T-helper 1 cell treated with Interleukin-12 subunit alpha and Interleukin-12 subunit beta and Interleukin-4 antibody, amounts not matched to agents 30 μg/mL and 1 μg/mL, for 36 hours (primary cell): ENCODE measurements around the gene DOCK3.
"Not testable (repeated sequence)": the region's sequence is repeated elsewhere in the genome, so short reads cannot be mapped to it uniquely, and the experiment has no call there.

ENCODE experiments used
- H3K27ac Mint-ChIP-seq: one replicate; pipeline ENCODE4 v1.8.0; 2021; ENCODE audit warnings: mild to moderate bottlenecking, mixed read lengths
- H3K27me3 Mint-ChIP-seq: one replicate; pipeline ENCODE4 v1.8.0; 2021; ENCODE audit warnings: low read depth, mixed read lengths
- H3K36me3 Mint-ChIP-seq: one replicate; pipeline ENCODE4 v1.8.0; 2021; ENCODE audit warnings: low read depth, mixed read lengths
- H3K4me1 Mint-ChIP-seq: one replicate; pipeline ENCODE4 v1.8.0; 2021; ENCODE audit warnings: low read depth, mixed read lengths
- H3K4me3 Mint-ChIP-seq: one replicate; pipeline ENCODE4 v1.8.0; 2021; ENCODE audit warnings: mild to moderate bottlenecking, moderate library complexity, mixed read lengths
- H3K9me3 Mint-ChIP-seq: one replicate; pipeline ENCODE4 v1.8.0; 2021; ENCODE audit warnings: mixed read lengths

Gene DOCK3

DNA sequence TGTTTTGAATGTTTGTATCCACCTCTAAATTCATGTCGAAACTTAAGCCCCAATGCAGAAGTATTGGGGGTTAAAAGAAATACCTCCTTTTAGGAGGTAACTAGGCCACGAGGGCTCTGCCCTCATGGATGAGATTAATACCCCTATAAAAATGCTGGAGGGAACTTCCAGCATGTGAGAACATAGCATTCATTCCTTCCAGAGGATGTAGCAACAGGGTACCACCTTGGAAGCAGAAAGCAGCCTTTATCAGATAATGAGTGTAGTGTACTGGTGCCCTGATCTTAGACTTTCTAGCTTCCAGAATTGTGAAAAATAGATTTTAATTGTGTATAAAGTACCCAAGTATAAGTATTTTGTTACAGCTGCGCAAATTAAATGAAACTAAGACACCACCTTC, 356.9 kb downstream of the DOCK3 start:
- H3K4me1 Mint-ChIP-seq: peaks cover 3% of the 10 kb centered on the region
- peaks cover 9% of the 10 kb centered on the region for H3K27me3 Mint-ChIP-seq
- H3K36me3 Mint-ChIP-seq: peaks cover 7% of the 10 kb centered on the region
- no peak overlapping the region for H3K27ac Mint-ChIP-seq
- peaks cover 23% of the 10 kb centered on the region for H3K9me3 Mint-ChIP-seq
- no peak overlapping the region for H3K4me3 Mint-ChIP-seq

DNA sequence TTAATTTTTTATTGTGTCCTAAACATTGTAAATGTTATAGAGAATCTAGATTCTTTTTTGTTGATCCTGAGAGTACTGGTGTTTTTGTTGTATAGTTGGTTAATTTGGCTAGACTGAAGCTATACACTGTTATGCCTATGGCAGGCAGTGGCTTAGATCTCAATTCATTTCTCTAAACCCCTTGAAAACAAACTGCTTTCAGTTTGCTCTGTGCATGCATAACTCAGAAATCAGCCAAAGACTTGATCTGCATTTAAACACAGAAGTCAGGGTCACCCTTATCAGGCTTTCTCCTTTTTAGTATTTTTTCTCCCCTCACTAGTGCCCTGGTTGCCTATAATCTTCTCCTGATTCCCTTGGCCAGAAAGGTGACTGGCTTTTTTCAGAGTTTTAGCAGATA, 360.9 kb downstream of the DOCK3 start:
- Mint-ChIP-seq H3K9me3 (peaks cover 11% of the 10 kb centered on the region), H3K36me3 (peaks cover 2% of the 10 kb centered on the region), H3K27ac (no peak overlapping the region), H3K4me1 (no peaks in the 10 kb centered on the region), H3K27me3 (peaks cover 14% of the 10 kb centered on the region), H3K4me3 (no peak overlapping the region)

DNA sequence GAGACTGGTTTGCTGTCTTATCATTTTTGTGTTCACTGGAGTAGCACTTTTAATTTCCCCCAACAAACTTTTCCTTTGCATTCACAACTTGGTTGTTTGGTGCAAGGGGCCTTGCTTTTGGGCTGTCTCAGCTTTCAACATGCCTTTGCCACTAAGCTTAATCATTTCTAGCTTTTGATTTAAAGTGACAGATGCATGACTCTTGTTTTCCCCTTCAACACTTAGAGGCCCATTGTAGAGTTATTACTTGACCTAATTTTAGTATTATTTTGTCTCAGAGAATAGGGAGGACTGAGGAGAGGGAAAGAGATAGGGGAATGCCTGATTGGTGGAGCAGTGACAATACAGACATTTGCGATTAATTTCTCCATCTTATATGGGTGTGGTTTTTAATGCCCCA, 370.3 kb downstream of the DOCK3 start:
- Mint-ChIP-seq H3K36me3 (no peaks in the 10 kb centered on the region), H3K4me1 (no peaks in the 10 kb centered on the region), H3K27me3 (no peaks in the 10 kb centered on the region), H3K4me3 (no peak overlapping the region), H3K9me3 (no peaks in the 10 kb centered on the region), H3K27ac (no peak overlapping the region)

DNA sequence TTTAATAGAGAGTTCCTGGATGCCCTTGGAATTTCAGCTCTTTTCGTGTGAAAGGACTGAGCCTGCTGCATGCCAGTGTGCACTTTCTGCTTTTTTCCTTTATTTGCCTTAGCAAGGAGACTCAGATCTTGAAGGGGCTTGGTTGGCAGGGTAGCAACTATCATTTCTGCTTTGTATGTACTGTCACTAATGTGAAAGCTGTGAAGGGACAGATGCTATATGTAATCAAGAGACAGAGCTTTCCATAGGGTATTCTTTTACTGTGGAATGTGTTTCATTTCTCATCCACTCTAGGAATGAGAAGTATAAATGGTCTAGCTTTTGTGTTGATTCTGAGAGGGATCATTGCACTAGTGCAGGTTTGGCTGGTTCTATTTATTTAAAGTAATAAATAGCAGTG, 377.8 kb downstream of the DOCK3 start:
- H3K9me3 Mint-ChIP-seq: no peaks in the 10 kb centered on the region
- H3K27me3 Mint-ChIP-seq: peaks cover 12% of the 10 kb centered on the region
- no peaks in the 10 kb centered on the region for H3K36me3 Mint-ChIP-seq
- H3K4me1 Mint-ChIP-seq: no peaks in the 10 kb centered on the region
- no peak overlapping the region for H3K4me3 Mint-ChIP-seq
- no peak overlapping the region for H3K27ac Mint-ChIP-seq

DNA sequence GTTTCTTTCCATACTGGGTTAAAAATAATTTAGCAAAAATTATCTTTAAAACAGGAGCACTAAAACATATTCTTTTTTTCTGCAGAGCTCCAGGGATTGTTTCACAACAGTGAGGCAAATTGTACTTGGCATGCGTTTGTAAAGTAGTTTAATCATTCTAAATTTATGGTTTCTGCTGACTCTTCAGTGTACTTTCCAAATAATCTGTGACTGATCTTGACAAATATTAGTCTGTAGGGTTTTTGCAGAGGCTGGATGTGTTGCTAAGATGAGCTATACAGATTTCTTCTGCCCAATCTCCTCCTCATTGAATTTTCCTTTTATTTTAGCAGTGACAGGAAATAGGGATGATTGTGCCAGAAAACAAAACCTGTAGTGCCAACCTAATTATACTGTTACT, 382.4 kb downstream of the DOCK3 start:
- peaks cover 12% of the 10 kb centered on the region for H3K27me3 Mint-ChIP-seq
- no peak overlapping the region for H3K27ac Mint-ChIP-seq
- H3K9me3 Mint-ChIP-seq: no peaks in the 10 kb centered on the region
- no peaks in the 10 kb centered on the region for H3K4me1 Mint-ChIP-seq
- no peaks in the 10 kb centered on the region for H3K36me3 Mint-ChIP-seq
- no peak overlapping the region for H3K4me3 Mint-ChIP-seq

DNA sequence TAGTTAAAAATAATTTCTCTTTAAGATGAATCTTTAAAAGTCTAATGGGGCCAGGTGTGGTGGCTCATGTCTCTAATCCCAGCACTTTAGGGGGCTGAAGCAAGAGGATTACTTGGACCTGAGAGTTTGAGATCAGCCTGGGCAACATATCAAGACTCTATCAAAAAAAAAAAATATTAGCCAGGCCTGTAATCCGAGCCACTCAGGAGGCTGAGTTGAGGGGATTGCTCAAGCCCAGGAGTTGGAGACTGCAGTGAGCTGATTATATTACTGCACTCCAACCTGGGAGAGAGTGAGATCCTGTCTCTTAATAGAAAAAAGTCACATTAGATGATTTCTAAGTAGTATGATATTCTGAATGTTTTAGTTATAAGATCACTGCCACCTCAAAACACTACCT, 388.3 kb downstream of the DOCK3 start:
- H3K4me3 Mint-ChIP-seq: no peak overlapping the region
- H3K4me1 Mint-ChIP-seq: no peaks in the 10 kb centered on the region
- H3K27ac Mint-ChIP-seq: no peak overlapping the region
- H3K36me3 Mint-ChIP-seq: no peaks in the 10 kb centered on the region
- H3K27me3 Mint-ChIP-seq: peaks cover 10% of the 10 kb centered on the region
- H3K9me3 Mint-ChIP-seq: no peaks in the 10 kb centered on the region

DNA sequence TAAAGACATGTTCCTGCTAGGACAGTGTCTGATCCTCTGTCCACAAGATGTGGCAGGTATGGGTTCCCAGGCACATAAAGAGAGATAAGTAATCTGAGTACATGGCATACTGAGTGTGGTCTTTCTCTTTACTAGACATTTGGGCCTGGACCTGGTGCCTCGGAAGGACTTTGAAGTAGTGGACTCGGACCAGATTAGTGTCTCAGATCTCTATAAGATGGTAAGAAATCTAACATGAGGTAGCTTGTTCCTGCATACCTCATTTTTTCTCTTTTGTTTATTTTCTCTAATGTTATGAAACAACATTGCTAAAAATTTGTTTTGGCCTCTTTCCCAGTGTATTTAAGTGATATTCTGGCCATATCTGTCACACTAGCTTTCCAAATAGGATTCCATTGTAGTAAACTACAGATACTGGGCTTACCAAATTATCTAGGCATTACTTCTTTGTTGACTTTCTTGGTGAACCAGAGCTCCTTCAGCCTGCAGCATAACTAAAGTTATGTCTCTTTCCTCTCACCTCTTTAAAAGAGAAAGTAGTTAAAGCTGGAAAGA, 400.6 kb downstream of the DOCK3 start:
- no peaks in the 10 kb centered on the region for H3K4me1 Mint-ChIP-seq
- no peaks in the 10 kb centered on the region for H3K36me3 Mint-ChIP-seq
- no peak overlapping the region for H3K27ac Mint-ChIP-seq
- no peaks in the 10 kb centered on the region for H3K9me3 Mint-ChIP-seq
- H3K4me3 Mint-ChIP-seq: no peak overlapping the region
- H3K27me3 Mint-ChIP-seq: no peaks in the 10 kb centered on the region

DNA sequence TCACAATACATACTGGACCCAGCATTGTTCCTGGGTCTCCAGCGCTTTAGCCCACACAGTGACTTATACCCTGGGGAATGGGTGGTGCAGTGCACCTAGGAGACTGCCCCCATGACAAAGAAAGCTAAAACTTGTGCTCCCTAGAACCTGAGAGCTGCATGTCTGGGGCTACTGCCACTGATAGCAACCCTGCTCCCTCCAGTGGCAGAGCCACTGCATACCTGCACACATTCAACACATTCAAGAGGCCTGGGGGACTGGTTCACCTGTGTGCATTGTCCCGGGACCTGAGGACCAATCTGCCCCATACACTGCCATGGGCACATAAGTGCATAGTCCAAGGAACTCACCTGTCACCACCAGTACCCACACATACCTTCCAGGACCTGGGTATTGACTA, 407.6 kb downstream of the DOCK3 start:
- no peak overlapping the region for H3K27ac Mint-ChIP-seq

DNA sequence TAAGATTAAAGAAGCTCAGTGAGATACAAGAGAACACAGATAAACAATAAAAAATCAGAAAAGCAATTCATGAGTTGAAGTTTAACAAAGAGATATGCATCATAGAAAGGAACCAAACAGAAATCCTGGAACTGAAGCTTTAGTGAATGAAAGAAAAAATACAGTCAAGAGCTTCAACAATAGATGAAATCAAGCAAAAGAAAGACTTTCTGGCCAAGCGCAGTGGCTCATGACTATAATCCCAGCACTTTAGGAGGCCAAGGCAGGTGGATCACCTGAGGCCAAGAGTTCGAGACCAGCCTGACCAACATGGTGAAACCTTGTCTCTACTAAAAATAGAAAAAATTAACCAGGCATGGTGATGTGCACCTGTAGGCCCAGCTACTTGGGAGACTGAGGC, 408.8 kb downstream of the DOCK3 start:
- Mint-ChIP-seq H3K4me1 (no peaks in the 10 kb centered on the region), H3K36me3 (peaks cover 5% of the 10 kb centered on the region), H3K27me3 (no peaks in the 10 kb centered on the region), H3K9me3 (peaks cover 28% of the 10 kb centered on the region), H3K4me3 (no peak overlapping the region), H3K27ac (no peak overlapping the region)

More for the DNA sequence above, 407.6 kb downstream of the DOCK3 start:
- no peaks in the 10 kb centered on the region for H3K4me1 Mint-ChIP-seq
- no peaks in the 10 kb centered on the region for H3K27me3 Mint-ChIP-seq
- H3K4me3 Mint-ChIP-seq: no peak overlapping the region
- H3K9me3 Mint-ChIP-seq: peaks cover 28% of the 10 kb centered on the region
- H3K36me3 Mint-ChIP-seq: peaks cover 5% of the 10 kb centered on the region

DNA sequence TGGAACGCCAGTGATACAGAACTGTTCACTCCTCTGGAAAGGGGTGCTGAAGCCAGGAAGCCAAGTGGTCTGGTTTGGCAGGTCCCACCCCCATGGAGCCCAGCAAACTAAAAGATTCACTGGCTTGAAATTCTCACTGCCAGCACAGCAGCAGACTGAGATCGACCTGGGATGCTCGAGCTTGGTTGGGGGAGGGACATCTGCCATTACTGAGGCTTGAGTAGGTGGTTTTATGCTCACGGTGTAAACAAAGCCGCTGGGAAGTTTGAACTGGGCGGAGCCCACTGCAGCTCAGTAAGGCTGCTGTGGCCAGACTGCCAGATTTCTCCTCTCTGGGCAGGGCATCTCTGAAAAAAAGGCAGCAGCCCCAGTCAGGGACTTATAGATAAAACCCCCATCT, 417.4 kb downstream of the DOCK3 start:
- not testable (repeated sequence) for H3K36me3 Mint-ChIP-seq, H3K27ac Mint-ChIP-seq, H3K9me3 Mint-ChIP-seq, H3K4me3 Mint-ChIP-seq, H3K27me3 Mint-ChIP-seq, H3K4me1 Mint-ChIP-seq

DNA sequence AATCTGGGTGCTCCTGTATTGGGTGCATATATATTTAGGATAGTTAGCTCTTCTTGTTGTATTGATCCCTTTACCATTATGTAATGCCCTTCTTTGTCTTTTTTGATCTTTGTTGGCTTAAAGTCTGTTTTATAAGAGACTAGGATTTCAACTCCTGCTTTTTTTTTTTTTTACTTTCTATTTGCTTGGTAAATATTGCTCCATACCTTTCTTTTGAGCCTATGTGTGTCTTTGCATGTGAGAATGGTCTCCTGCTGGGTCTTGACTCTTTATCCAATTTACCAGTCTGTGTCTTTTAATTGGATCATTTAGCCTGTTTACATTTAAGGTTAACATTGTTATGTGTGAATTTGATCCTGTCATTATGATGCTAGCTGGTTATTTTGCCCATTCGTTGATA, 420.1 kb downstream of the DOCK3 start:
- not testable (repeated sequence) for H3K27ac Mint-ChIP-seq, H3K4me1 Mint-ChIP-seq, H3K36me3 Mint-ChIP-seq, H3K4me3 Mint-ChIP-seq, H3K9me3 Mint-ChIP-seq, H3K27me3 Mint-ChIP-seq

DNA sequence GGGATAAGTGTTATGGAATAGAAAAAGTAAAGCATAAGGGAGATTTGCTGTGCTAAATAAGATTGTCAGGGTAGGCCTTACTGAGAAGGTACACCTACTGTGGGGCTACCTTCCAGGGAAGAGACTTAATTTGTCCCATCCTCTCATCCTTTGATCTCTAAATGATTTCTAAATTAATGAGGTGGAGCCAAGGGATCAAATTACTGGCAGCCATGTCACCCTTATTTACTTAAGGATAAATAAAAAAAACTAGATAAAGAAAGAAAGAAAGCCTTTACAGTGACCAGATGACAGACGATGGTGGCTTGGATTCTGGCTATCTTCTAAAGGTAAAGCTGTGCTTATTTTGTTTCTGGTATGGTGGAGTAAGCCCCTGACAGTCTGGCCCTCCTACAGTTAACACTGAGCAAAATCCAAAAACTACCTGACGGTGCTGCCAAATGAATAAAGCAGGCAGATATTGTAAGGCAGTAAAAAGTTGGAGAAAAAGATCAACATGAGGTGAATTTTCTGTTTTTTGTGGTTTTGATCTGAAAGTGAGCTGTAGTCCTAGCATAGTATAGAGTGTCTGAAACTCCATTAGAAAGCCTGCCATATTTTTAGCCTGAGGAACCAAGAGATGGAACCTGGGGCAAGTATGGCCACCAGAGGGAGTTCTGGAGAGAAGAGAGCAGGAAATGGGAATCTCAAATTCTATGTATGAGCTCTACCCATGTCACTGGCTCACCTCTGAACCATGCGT, 425.2 kb downstream of the DOCK3 start:
- H3K4me1 Mint-ChIP-seq: no peaks in the 10 kb centered on the region
- no peaks in the 10 kb centered on the region for H3K9me3 Mint-ChIP-seq
- no peak overlapping the region for H3K27ac Mint-ChIP-seq
- no peaks in the 10 kb centered on the region for H3K36me3 Mint-ChIP-seq
- H3K4me3 Mint-ChIP-seq: no peak overlapping the region
- no peaks in the 10 kb centered on the region for H3K27me3 Mint-ChIP-seq

DNA sequence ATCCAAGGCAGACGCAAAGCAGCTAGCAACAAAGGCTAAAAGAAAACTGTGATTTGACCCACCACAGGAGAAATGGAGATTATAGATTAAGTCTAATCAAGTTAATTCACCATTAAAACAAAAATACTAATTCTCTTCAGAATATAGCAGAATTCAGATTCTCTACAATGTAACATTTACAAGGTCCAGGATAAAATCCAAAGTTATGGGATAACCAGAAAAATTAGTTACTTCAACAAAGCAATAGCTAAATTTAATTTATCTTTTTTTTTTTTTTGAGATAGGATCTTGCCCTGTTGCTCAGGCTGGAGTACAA, 425.8 kb downstream of the DOCK3 start:
- Mint-ChIP-seq H3K27ac (no peak overlapping the region), H3K4me3 (no peak overlapping the region), H3K4me1 (no peaks in the 10 kb centered on the region), H3K36me3 (no peaks in the 10 kb centered on the region), H3K27me3 (no peaks in the 10 kb centered on the region), H3K9me3 (no peaks in the 10 kb centered on the region)

DNA sequence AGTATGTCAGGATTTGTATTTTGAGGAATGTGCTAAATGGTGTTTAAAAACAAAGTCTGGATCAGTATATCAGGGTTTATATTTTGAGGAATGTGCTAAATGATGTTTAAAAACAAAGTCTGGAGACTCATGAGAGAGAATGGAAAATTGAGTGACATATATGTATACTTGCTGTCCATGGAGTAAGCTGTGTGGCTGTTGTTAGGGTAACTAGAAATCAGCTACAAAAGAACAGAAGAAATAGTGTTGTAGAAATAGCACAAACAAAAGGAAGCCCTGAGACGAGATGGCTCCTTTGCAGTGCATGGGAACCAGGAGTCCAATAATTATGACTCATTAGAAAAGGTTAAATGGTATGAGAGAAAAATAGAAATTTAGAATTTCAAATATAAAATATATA, 427.7 kb downstream of the DOCK3 start:
- no peak overlapping the region for H3K27ac Mint-ChIP-seq
- no peaks in the 10 kb centered on the region for H3K27me3 Mint-ChIP-seq
- H3K4me1 Mint-ChIP-seq: no peaks in the 10 kb centered on the region
- peaks cover 7% of the 10 kb centered on the region for H3K9me3 Mint-ChIP-seq
- no peaks in the 10 kb centered on the region for H3K36me3 Mint-ChIP-seq
- no peak overlapping the region for H3K4me3 Mint-ChIP-seq

DNA sequence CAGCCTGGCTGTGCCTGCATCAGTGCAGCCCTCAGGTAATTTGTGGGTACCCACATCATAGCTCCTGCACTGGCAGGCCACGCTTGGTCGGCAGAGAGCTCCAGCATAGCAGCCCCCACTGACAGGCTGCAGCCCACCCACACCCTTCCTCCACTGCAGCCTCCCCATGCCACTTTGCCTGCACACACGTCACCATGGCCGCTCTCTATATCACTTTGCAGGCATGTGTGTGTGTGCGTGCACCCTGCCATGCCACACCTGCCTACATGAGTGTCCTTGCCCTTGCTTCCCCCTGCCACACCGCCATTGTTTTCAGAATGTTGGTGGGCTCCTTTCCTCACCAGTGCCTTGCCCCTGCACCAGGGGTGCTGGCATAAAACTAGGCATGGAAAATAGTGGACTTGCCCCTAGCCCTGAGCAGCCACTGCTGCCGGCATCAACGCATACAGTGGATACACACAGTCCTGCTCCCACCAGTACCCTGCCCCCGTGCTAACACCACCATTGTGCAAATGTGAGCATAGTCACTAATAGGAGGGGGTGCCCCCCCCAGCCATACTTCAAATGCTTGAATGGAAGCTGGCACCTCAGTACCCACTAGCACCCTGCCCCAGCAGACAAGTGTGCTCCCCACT, 431.6 kb downstream of the DOCK3 start:
- Mint-ChIP-seq H3K36me3 (no peaks in the 10 kb centered on the region), H3K4me3 (no peak overlapping the region), H3K27me3 (peaks cover 4% of the 10 kb centered on the region), H3K9me3 (peaks cover 23% of the 10 kb centered on the region), H3K4me1 (no peaks in the 10 kb centered on the region), H3K27ac (no peak overlapping the region)
